Effector memory CD4-positive, alpha-beta T cell (primary cell): ENCODE results near the gene CTNNA2.

Source experiments
- DNase-seq, 3 donors: peaks; one replicate each; pipeline ENCODE4 v3.0.0-alpha.2; 2020
- H3K27ac ChIP-seq: 2 replicates; pipeline ENCODE4 v1.7.0; 2013; ENCODE audit warnings: mild to moderate bottlenecking, low read length, moderate library complexity; ENCODE audit not compliant: insufficient read depth, poor library complexity, severe bottlenecking
- H3K27me3 ChIP-seq: replicated peaks from 2 replicates; pipeline ENCODE4 v1.7.0; 2013; ENCODE audit warnings: mild to moderate bottlenecking, low read length; ENCODE audit not compliant: insufficient read depth, control insufficient read depth, poor library complexity, severe bottlenecking
- H3K36me3 ChIP-seq: 2 replicates; pipeline ENCODE4 v1.7.0; 2013; ENCODE audit warnings: mild to moderate bottlenecking, low read length, moderate library complexity; ENCODE audit not compliant: control insufficient read depth, insufficient read depth
- H3K4me1 ChIP-seq: 2 replicates; pipeline ENCODE4 v1.7.0; 2013; ENCODE audit warnings: low read length, mild to moderate bottlenecking; ENCODE audit not compliant: control insufficient read depth, insufficient read depth, poor library complexity, severe bottlenecking
- H3K4me3 ChIP-seq: 2 replicates; pipeline ENCODE4 v1.7.0; 2013; ENCODE audit warnings: low read length, low read depth, mild to moderate bottlenecking; ENCODE audit not compliant: insufficient read depth, poor library complexity, severe bottlenecking
- H3K9me3 ChIP-seq: 2 replicates; pipeline ENCODE4 v1.7.0; 2013; ENCODE audit warnings: mild to moderate bottlenecking, low read length, moderate library complexity; ENCODE audit not compliant: control insufficient read depth

CTNNA2 gene

DNA sequence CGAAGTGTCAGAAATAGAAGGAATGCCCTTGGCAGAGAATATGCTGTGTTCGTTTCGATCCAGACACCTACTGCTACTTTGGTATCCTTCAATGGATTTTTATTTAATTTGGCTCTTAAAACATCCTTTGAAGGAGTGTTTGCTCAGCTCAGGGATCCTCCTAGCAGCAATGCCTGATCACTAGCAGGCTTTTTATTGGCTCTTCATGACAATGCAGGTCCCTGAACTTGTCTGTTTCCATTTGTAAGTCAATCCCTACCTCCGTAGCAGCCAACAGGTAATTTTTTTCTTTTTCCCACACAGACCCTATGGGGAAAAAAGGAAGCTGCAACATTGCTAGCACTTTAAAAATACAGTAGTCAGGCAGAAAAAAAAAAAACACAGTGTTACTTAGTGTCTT, 1157.9 kb downstream of the CTNNA2 start:
- DNase-seq: no peak
- no peak overlapping the region for H3K27ac ChIP-seq
- no peaks in the 10 kb centered on the region for H3K36me3 ChIP-seq
- H3K9me3 ChIP-seq: no peaks in the 10 kb centered on the region
- no peaks in the 10 kb centered on the region for H3K27me3 ChIP-seq
- H3K4me3 ChIP-seq: no peak overlapping the region
- no peaks in the 10 kb centered on the region for H3K4me1 ChIP-seq

- H3K4me1 ChIP-seq: no peaks in the 10 kb centered on the region
- H3K9me3 ChIP-seq: no peaks in the 10 kb centered on the region
These were observed 1174.7 kb downstream of the CTNNA2 start for GRCh38 chr2:80687524-80687923.

DNA sequence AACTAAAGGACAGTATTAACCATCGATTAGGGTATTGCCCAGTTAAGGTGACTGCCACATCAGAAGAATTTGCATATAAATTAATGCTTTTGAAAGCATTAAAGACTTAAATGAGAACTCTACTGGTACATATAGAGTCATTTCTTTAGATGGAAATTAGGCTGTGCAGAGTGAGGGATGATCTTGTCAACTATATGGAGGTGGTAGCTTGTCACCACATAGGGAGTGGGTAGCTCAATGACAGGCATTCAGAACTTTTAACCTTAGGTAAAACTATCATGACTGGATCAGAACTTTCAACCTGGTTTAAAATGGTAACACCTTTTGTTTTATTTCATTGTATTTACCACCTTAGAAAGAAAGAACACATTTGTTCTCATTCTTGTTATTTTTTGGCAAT, 1176.3 kb downstream of the CTNNA2 start:
- H3K27ac ChIP-seq: no peak overlapping the region
- H3K4me3 ChIP-seq: no peak overlapping the region
- no peaks in the 10 kb centered on the region for H3K27me3 ChIP-seq
- no peak for DNase-seq
- H3K9me3 ChIP-seq: peaks cover under 1% of the 10 kb centered on the region
- H3K4me1 ChIP-seq: no peaks in the 10 kb centered on the region
- no peaks in the 10 kb centered on the region for H3K36me3 ChIP-seq

More at GRCh38 chr2:80687524-80687923, 1174.7 kb downstream of the CTNNA2 start:
- H3K4me3 ChIP-seq: no peak overlapping the region
- H3K27ac ChIP-seq: no peak overlapping the region
- H3K36me3 ChIP-seq: no peaks in the 10 kb centered on the region
- no peak for DNase-seq
- H3K27me3 ChIP-seq: no peaks in the 10 kb centered on the region
